Measurements from ENCODE around the gene GTPBP4.
A peak's percentile ranks its signal among the peaks of the same experiment; 100 is the strongest.
"Not testable (repeated sequence)": the region's sequence is repeated elsewhere in the genome, so short reads cannot be mapped to it uniquely, and the experiment has no call there.

The GTPBP4 gene

GRCh38 chr10:1025683-1026082 is 37.4 kb downstream of the GTPBP4 start, which contains the start of gene IDI2:
IDI2 (minus strand) TSS chr10:1025859; CDS start chr10:1024723, 1,136 bp downstream.
- DNase-seq (ENCODE audit: low spot score), result no peak

GRCh38 chr10:1026578-1026977 is 38.3 kb downstream of the GTPBP4 start:
- DNase-seq (ENCODE audit: low spot score), result no peak

DNA sequence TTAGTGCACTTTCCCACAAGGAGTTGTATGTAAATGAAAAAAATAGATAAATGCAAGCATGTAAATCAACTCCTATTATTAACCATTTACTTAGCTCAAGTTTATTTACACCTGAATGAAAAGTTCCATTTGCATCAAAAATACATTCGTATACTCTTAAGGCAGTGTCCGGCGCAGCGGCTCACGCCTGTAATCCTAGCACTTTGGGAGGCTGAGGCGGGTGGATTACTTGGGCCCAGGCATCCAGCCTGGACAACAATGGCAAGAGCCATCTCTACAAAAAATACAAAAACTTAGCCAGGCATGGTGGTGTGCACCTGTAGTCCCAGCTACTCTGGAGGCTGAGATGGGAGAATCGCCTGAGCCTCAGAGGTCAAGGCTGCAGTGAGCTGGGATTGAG is 41.6 kb downstream of the GTPBP4 start:
- DNase-seq (ENCODE audit: low spot score), result no peak

DNA sequence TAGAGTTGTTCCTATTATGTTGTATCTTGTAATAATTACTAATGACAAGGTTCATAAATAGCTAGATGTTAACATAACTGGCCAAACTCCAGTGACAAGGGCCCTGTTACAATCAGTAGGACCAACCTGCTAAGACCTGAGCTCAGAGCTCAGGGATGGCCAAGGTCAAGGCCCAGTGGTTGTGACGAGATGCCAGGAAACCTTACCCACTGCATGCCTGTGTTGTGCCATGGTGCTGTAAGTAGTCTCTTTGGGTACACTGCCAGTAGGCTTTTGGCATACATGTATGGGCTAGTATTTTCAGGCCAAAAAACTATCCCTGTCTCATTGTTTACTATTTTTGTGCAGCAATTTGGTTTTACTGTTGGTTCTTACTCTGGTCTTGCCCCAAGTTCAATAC is 45.4 kb downstream of the GTPBP4 start:
- no peak for DNase-seq (ENCODE audit: low spot score)

- no peak for DNase-seq (ENCODE audit: low spot score)
Observed at GRCh38 chr10:1034758-1035157, 46.5 kb downstream of the GTPBP4 start.

- DNase-seq (ENCODE audit: low spot score), result no peak
Observed at GRCh38 chr10:1035201-1035600, 47.0 kb downstream of the GTPBP4 start.

GRCh38 chr10:1036341-1036791 is 48.1 kb downstream of the GTPBP4 start:
- DNase-seq (ENCODE audit: low spot score), result peak; percentile 33

GRCh38 chr10:1037098-1037497 is 48.9 kb downstream of the GTPBP4 start:
- DNase-seq (ENCODE audit: low spot score), result no peak

- DNase-seq (ENCODE audit: low spot score), result not testable (repeated sequence)
Observed at GRCh38 chr10:1038769-1039168, 50.5 kb downstream of the GTPBP4 start.

GRCh38 chr10:1040133-1040532 is 51.9 kb downstream of the GTPBP4 start:
- no peak for DNase-seq (ENCODE audit: low spot score)

- DNase-seq (ENCODE audit: low spot score), result no peak
Observed at GRCh38 chr10:1041514-1041913, 53.3 kb downstream of the GTPBP4 start.

DNA sequence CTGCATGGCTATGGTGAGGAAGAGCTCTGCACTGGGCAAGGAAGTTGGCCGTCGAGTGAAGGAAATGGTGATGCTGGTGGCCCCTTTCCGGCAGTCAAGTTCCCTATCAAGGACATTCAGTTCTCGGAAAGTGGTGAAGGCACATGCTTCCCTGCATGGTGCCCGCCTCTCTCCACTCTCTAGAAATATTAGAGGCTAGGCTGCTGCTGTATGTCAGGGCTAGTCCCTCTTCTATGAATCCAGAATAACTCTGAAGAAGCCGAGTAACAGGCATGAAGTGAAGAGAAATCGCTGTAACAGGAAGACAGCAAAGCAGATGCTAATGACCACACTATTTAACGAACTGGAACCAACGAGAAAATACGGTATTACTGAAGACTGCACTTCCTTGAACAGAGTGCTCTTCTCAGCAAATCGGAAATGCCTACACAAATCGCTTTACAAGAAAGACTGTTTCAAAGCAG is 55.3 kb downstream of the GTPBP4 start:
- peak; percentile 55 for DNase-seq (ENCODE audit: low spot score)

DNA sequence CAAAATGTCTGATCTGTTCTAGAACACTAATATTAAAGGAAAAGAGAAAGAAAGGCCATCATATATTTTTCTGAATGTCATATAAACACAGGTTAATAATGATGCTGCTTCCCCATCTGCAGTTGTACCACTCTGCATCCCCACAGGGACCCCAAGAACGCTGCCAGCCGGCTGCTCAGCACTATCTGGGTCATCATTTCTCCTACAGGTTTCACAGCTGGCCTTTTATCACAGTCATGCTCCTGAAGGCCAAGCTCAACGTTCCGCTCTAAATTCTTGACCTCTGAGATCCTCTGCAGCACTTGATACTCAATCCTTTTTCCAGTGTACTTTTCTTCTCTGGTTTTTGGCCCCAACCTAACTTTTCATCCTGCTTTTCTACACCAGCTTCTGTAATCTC is 55.9 kb downstream of the GTPBP4 start:
- DNase-seq (ENCODE audit: low spot score), result no peak

GRCh38 chr10:1044964-1045363 is 56.7 kb downstream of the GTPBP4 start:
- DNase-seq (ENCODE audit: low spot score), result no peak

- no peak for DNase-seq (ENCODE audit: low spot score)
Observed at GRCh38 chr10:1045415-1045814, 57.2 kb downstream of the GTPBP4 start.

DNA sequence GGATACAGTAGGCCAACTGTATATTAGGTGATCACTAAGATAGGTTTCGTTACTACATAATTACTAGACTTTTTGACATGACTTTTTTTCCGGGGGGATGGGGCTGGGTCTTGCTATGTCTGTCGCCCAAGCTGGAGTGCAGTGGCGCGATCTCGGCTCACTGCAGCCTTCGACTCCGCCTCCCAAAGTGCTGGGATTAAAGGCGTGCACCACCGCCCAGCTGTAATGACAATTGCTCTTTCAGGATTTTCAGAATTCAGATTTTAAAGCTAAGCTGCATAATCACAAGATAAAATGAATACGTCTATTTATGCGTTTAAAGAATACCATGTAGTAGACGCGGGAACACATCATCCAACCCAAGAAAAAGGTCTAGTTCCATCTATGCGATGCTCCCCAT is 59.7 kb downstream of the GTPBP4 start:
- DNase-seq (ENCODE audit: low spot score), result no peak

DNA sequence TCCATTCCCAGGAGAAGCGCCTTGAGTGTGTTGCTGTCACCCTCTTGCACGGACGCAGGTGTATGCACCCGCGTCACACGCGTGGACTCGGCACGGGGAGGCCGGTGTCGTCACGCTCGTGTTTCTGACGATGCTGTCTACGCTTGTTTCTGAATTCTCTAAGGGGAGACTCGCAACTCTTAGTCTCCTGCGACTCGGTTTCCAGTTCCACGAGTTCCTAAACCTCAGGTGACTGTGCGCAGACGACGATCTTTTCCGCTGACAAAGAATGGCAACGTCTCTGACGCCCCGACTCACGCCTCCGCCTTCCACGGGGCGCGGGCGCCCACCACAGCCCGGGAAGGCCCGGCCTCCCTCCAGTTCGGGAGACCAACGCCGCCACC is 60.1 kb downstream of the GTPBP4 start:
- peak; percentile 49 for DNase-seq (ENCODE audit: low spot score)

DNA sequence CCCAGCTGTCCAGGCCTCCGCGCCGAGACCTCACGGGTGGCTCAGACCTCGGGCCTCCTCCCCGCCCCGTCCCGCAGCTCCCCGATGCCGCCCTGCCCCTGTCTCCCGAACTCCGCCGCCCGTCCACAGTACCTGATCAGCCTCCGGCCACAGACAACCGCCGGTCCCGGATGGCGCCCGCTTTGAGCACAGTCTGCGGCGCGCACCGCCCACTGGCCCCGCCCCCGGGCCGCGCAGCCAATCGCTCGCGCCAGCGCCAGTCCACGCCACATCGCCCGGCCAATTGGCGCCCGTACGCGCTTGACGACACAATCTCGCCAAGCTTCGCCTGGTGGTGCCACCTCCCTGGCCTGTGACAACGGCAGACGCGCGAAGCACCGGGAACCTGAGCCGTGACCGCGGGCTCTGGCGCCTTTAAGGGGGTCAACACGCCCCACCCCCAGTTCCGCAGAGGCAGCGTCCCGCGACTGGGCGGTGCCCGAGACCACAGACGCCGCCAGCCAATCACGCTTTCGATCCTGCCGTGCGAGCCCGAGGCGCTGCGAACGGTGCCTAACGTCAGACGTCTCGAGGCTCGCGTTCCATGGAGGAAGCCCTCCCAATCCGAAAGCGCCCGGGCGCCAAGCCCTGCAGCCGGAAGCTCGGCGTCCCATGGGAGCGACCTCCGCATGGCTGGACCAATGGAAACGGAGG is 60.6 kb downstream of the GTPBP4 start, which contains the start of gene IDI1:
IDI1 (minus strand) TSS at position 388 of the 693 bp plus-strand sequence; CDS start at position 272, 116 bp downstream.
- DNase-seq (ENCODE audit: low spot score), result peak; percentile 96

GRCh38 chr10:1049425-1049958 is 61.3 kb downstream of the GTPBP4 start:
- DNase-seq (ENCODE audit: low spot score), result no peak

- DNase-seq (ENCODE audit: low spot score), result no peak
Observed at GRCh38 chr10:1050145-1050544, 61.9 kb downstream of the GTPBP4 start.

GRCh38 chr10:1050554-1050953 is 62.3 kb downstream of the GTPBP4 start:
- DNase-seq (ENCODE audit: low spot score), result peak; percentile 46

GRCh38 chr10:1054684-1055083 is 66.5 kb downstream of the GTPBP4 start:
- no peak for DNase-seq (ENCODE audit: low spot score)

GRCh38 chr10:1056326-1057105 is 68.3 kb downstream of the GTPBP4 start, which contains the start of gene WDR37:
WDR37 (plus strand) TSS chr10:1056385; CDS start chr10:1072156, 15,771 bp downstream.
- DNase-seq (ENCODE audit: low spot score), result peak; percentile 88

Measured in CD4-positive, alpha-beta T cell treated with Interleukin-15 for 4 hours (primary cell).